NB4 (cell line): ENCODE measurements around the gene FGF4.

ENCODE experiments used
- DNase-seq: peaks from one replicate; pipeline ENCODE4 v3.0.0; 2010; ENCODE audit warnings: low read depth
- H3K4me3 ChIP-seq: one replicate; pipeline ENCODE4 v1.5.1; 2011; ENCODE audit warnings: mild to moderate bottlenecking, low read depth, low read length, moderate library complexity
- CTCF ChIP-seq: IDR thresholded peaks from one replicate; pipeline ENCODE4 v1.5.1; 2012; ENCODE audit warnings: low read depth, low read length
- MAX ChIP-seq: IDR thresholded peaks from 2 replicates; pipeline ENCODE4 v1.6.1; 2011; ENCODE audit warnings: low read depth, low read length
- MYC ChIP-seq: IDR thresholded peaks from 2 replicates; pipeline ENCODE4 v1.6.1; 2011; ENCODE audit warnings: low read depth, low read length
- POLR2A ChIP-seq: IDR thresholded peaks from 2 replicates; pipeline ENCODE4 v1.6.1; 2011; ENCODE audit warnings: mild to moderate bottlenecking; ENCODE audit not compliant: insufficient read length; ENCODE audit errors: extremely low read depth

FGF4 gene

GRCh38 chr11:69781241-69781640 is 6.1 kb upstream of the FGF4 start:
- TF ChIP-seq MYC (no peak), MAX (no peak), CTCF (no peak), POLR2A (no peak)
- no peak overlapping the region for H3K4me3 ChIP-seq
- no peak for DNase-seq

GRCh38 chr11:69778373-69778772 is 3.2 kb upstream of the FGF4 start:
- no peak for TF ChIP-seq MYC
- no peak for TF ChIP-seq MAX
- no peak for TF ChIP-seq CTCF
- no peak for TF ChIP-seq POLR2A
- H3K4me3 ChIP-seq, result no peak overlapping the region
- no peak for DNase-seq

- TF ChIP-seq CTCF, result no peak
- TF ChIP-seq MAX, result no peak
- TF ChIP-seq MYC, result no peak
- no peak for TF ChIP-seq POLR2A
- no peak overlapping the region for H3K4me3 ChIP-seq
- DNase-seq, result no peak
Observed at GRCh38 chr11:69774354-69775162, 583 bp downstream of the FGF4 start.

GRCh38 chr11:69773626-69774353 is 1.4 kb downstream of the FGF4 start:
- no peak overlapping the region for H3K4me3 ChIP-seq
- no peak for DNase-seq
- TF ChIP-seq CTCF, result no peak
- TF ChIP-seq MYC, result no peak
- no peak for TF ChIP-seq MAX
- TF ChIP-seq POLR2A, result no peak

- H3K4me3 ChIP-seq, result no peak overlapping the region
- no peak for TF ChIP-seq POLR2A
- no peak for TF ChIP-seq MYC
- DNase-seq, result no peak
Observed at GRCh38 chr11:69771466-69771865, 3.7 kb downstream of the FGF4 start.

- DNase-seq, result no peak
- TF ChIP-seq MYC (no peak), CTCF (no peak), POLR2A (no peak), MAX (no peak)
- no peak overlapping the region for H3K4me3 ChIP-seq
Observed at GRCh38 chr11:69770540-69770939, 4.6 kb downstream of the FGF4 start.
